GM19099 (cell line): ENCODE data around the gene GRK1.

Experiments used
- POLR2A ChIP-seq: IDR thresholded peaks from 3 replicates; pipeline ENCODE4 v1.6.1; 2011; ENCODE audit warnings: low read depth; ENCODE audit not compliant: insufficient read length; ENCODE audit errors: extremely low read depth

Gene GRK1

GRCh38 chr13:113630804-113631203, 36.2 kb upstream of the GRK1 start:
- TF ChIP-seq POLR2A, result no peak

GRCh38 chr13:113631341-113632095, 35.5 kb upstream of the GRK1 start:
- no peak for TF ChIP-seq POLR2A

DNA sequence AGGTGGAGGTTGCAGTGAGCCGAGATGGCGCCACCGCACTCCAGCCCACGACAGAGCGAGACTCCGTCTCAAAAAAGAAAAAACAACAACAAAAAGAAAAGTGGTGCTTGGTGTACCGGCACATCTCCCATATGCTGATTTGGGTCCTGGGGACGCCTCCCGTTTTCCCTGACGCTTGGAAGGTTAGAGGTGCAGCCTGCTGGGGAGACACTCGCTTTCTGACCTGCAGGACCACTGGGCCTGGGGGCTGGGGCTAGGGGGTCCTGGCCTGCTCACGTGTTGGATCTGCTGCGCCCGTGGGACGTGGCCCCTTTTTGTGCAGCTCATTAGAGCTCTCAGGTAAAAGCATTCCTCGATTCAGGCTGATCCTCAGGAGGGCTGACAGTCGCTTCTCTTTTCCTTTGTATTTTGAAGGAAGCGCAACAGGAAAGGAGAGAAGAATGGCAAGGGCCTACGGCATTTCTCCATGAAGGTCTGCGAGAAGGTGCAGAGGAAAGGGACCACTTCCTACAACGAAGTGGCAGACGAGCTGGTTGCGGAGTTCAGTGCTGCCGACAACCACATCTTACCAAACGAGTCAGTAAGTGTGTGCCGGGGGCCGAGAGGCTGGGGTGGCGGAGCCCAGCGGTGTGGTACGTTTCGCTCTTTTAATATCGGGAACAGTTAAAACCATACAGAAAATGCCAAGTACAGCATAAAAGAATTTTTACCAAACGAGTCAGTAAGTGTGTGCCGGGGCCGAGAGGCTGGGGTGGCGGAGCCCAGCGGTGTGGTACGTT, 34.1 kb upstream of the GRK1 start:
- TF ChIP-seq POLR2A, result no peak

GRCh38 chr13:113633485-113633873, 33.5 kb upstream of the GRK1 start:
- TF ChIP-seq POLR2A, result no peak

DNA sequence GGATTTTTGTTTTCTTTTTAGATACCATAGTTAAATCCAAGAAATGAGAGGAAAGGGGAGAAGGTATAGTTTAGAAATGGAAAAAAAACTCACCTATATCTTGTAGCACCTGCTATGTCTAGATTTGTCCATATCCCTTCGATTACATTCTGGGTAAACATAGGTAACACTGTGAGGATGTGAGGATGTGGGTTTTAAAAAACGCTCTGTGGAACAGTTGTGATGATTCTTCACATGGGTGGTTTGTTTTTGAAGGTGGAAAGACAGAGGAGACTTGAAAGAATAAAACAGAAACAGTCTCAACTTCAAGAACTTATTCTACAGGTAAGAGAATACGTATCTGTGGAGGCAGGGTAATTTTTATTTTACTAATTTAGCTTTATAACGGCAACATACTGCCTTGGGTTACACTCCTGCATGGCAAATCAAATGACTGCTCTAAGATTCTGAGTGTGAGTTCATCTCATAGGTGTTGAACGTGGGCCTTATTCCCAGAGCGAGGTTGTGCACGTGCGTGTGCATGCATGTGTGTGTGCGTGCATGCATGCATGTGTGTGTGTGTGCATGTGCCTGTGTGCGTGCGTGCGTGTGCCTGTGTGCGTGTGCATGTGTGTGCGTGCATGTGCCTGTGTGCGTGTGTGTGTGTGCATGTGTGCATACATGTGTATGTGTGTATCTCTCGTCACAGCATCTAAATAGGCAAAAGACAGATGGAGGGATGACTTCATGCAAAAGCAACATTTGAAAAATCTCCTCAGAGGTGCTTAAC, 32.6 kb upstream of the GRK1 start:
- TF ChIP-seq POLR2A, result no peak

GRCh38 chr13:113635048-113635420, 32.0 kb upstream of the GRK1 start:
- no peak for TF ChIP-seq POLR2A

DNA sequence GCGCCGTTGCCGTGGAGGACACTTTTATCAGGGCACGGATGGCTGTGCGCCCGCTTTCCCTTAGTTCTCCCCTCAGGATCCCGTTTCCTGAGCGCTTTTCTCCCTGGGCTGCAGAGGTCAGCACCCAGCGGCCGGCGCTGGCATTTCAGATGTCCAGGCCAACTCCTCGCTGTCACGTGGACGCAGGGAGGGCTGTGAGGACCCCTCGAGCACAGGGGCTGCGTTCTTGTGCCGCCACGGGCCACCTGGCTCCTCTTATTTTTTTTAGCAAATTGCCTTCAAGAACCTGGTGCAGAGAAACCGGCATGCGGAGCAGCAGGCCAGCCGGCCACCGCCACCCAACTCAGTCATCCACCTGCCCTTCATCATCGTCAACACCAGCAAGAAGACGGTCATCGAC, 31.3 kb upstream of the GRK1 start:
- no peak for TF ChIP-seq POLR2A

GRCh38 chr13:113636266-113636963, 30.6 kb upstream of the GRK1 start:
- TF ChIP-seq POLR2A, result no peak

DNA sequence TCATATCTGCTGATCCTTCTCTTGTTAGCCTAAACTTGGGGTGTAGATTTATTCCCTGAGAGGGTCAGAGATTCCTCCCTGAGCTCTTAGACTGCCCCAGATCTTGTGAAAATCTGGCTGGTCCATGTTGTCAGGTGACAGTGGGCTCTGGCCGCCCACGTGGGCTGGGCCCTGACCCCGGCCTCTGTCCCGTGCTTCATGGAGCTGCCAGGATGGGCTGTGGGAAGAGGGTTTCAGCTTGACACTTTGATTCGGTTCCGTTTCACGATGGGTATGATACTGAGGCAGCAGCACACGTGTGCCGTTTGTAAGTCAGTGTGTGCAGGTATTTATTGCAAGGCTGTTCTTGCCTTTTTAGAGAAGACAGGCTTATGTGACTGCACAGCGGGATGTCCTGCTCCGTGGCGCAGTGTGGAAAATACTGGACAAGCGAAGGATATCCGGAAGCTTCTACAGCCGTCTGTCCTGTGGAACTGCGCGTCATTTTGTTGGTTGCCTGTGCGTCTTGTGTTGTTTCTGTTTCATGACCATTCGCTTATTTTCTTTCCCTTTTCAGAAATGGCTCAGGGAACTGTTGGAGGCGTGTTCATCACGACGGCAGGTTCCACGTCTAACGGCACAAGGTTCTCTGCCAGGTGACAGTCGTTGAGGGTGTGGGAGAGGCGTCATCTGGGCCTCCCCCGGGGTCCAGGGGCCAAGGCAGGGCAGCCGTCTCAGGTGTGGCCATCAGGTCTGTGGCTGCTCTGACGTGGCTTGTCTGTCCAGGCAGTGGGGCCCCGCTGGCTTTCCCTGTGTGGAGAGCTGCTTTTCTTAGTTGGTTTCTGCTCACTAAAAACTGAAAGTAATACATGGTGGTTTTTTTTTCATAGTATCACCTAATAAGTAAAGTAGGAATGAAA, 29.5 kb upstream of the GRK1 start:
- no peak for TF ChIP-seq POLR2A

DNA sequence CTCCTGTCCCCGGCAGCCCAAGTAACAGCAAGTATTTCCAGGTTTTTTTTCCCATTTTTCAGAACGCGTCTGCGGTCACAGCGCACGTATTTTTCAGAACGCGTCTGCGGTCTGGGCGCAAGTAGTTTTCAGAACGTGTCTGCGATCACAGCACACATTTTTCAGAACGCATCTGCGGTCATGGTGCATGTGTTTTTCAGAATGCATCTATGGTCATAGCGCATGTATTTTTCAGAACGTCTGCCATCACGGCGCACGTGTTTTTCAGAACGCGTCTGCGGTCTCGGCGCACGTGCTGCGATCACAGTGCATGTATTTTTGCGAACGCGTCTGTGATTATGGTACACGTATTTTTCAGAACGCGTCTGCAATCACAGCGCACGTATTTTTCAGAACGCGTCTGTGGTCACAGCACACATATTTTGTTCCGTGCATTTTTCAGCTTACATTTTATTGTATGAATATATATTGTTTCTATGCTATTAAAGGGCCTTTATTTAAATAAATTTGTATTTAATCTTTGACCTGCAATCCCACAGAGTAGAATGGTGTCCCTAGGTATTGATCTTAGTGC, 28.8 kb upstream of the GRK1 start:
- TF ChIP-seq POLR2A, result no peak

GRCh38 chr13:113638806-113639205, 28.2 kb upstream of the GRK1 start:
- no peak for TF ChIP-seq POLR2A

DNA sequence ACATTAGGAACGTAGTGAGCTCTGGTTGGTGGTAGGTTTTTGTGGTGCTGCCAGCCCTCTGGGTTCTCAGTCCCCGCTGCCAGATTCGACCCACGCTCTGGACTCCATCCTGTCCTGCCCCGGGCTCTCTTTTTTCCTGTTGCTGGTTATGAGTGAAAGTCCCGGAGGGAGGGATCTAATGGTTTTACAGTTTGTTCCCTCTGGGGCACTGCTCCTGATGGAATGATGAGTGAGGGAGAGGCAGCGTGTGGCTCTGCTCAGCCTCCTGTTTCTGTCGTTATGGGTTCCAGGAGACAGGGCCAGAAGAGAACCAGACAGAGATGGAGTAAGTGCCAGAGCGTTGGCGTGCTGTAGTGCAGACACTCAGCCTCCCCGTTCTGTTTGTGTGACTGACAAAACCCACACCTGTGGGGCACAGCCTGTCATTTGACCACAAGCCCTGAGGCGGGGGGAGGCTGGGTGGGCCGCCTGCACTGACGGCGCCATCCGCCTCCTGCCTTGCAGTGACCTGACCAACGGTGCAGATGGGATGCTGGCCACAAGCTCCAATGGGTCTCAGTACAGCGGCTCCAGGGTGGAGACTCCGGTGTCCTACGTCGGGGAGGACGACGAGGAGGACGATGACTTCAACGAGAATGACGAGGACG, 27.3 kb upstream of the GRK1 start:
- no peak for TF ChIP-seq POLR2A

DNA sequence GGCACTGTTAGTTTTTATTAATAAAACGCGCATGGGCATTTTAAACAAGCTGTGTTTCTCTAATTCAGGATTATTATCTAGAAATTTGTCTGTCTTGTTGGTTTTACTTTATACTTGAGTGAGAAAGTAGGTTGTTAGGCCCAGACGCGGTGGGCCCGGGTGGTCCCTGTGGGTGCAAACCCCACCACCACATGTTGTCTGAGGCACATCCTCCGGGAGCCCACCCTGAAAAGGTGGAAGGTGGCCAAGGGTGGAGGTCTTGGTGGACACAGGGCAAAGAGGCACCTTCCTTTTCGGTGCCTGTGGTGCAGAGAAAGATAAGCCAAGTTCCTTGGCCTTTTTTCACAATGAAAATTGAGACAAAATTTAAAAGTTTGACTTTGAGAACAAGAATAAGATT, 25.6 kb upstream of the GRK1 start:
- TF ChIP-seq POLR2A, result no peak

- TF ChIP-seq POLR2A, result no peak
Measured at GRCh38 chr13:113642563-113642962, 24.5 kb upstream of the GRK1 start.

DNA sequence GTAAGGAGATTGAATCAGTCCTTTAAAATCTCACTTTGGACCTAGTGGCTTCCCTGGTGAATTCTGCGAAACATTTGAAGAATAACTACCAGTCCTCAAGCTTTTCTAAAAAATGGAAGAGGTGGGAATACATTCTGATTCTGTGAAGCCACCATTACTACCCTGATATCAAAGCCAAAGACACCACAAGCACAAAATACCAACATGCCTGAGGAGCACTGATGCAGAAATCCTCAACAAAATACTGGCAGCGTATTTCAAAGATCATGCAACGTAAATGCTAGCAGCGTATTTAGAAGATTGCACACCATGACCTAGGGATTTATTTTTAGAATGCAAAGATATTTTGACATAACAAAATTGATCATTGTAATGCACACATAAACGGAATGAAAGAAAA, 23.4 kb upstream of the GRK1 start:
- no peak for TF ChIP-seq POLR2A
